Keratinocyte (primary cell): ENCODE measurements around the gene LPAR5. TPM values are rescaled to one million over a fixed set of nuclear protein-coding genes. Genes with fewer than 3 reads are reported as not detected.

Experiments used
- DNase-seq: peaks from one replicate; pipeline ENCODE4 v3.0.0-alpha.2; 2011; ENCODE audit warnings: low read depth, missing footprints, low spot score
- FAIRE-seq: peaks from 2 replicates; lab custom pipeline; 2011; peaks lifted over from hg19 to GRCh38; lab: Jason Lieb, UNC
- H2AFZ ChIP-seq: 2 replicates; pipeline ENCODE4 v1.6.0; 2012; ENCODE audit warnings: low read length, control low read depth, inconsistent platforms; ENCODE audit not compliant: control insufficient read depth
- H3K27ac ChIP-seq: 2 replicates; pipeline ENCODE4 v1.5.1; 2011; ENCODE audit warnings: low read length; ENCODE audit not compliant: control insufficient read depth, insufficient read depth
- H3K27me3 ChIP-seq: 3 replicates; pipeline ENCODE4 v1.6.0; 2011; ENCODE audit warnings: low read length; ENCODE audit not compliant: control insufficient read depth, insufficient read depth; ENCODE audit errors: extremely low read depth
- H3K36me3 ChIP-seq, 2 experiments: 2 replicates in 1 of 2; 3 replicates in 1 of 2; pipeline ENCODE4 v1.5.1; 2011; ENCODE audit warnings: low read length in 2 of 2, mild to moderate bottlenecking in 1 of 2; ENCODE audit not compliant: control insufficient read depth in 2 of 2, insufficient read depth in 2 of 2; ENCODE audit errors: extremely low read depth in 1 of 2
- H3K4me1 ChIP-seq: 3 replicates; pipeline ENCODE4 v1.5.1; 2011; ENCODE audit warnings: low read length; ENCODE audit not compliant: control insufficient read depth, insufficient read depth; ENCODE audit errors: extremely low read depth
- H3K4me2 ChIP-seq: 3 replicates; pipeline ENCODE4 v1.6.0; 2011; ENCODE audit warnings: low read depth, low read length; ENCODE audit not compliant: control insufficient read depth, insufficient read depth; ENCODE audit errors: extremely low read depth
- H3K4me3 ChIP-seq, 3 experiments: fragments of 200-600 bp in 1 of 3; sonication (generic) in 1 of 3; 2 replicates in 2 of 3; 3 replicates in 1 of 3; pipeline ENCODE4 v1.5.1; 2011 to 2016; ENCODE audit warnings: low read length in 3 of 3, mild to moderate bottlenecking in 3 of 3, control low read depth in 2 of 3, inconsistent platforms in 1 of 3, low read depth in 1 of 3, mixed read lengths in 1 of 3, mixed run types in 1 of 3, moderate library complexity in 1 of 3; ENCODE audit not compliant: control insufficient read depth in 2 of 3, insufficient read depth in 2 of 3; ENCODE audit errors: extremely low read depth in 1 of 3
- H3K79me2 ChIP-seq: 2 replicates; pipeline ENCODE4 v1.6.0; 2012; ENCODE audit warnings: low read length; ENCODE audit not compliant: control insufficient read depth, insufficient read depth
- H3K9ac ChIP-seq: 3 replicates; pipeline ENCODE4 v1.6.0; 2011; ENCODE audit warnings: low read length; ENCODE audit not compliant: control insufficient read depth, insufficient read depth; ENCODE audit errors: extremely low read depth
- H3K9me1 ChIP-seq: 3 replicates; pipeline ENCODE4 v1.6.0; 2011; ENCODE audit warnings: low read length; ENCODE audit not compliant: control insufficient read depth, insufficient read depth; ENCODE audit errors: extremely low read depth
- H3K9me3 ChIP-seq: 2 replicates; pipeline ENCODE4 v1.5.1; 2012; ENCODE audit warnings: low read depth, low read length; ENCODE audit not compliant: control insufficient read depth
- H4K20me1 ChIP-seq: 3 replicates; pipeline ENCODE4 v1.6.0; 2011; ENCODE audit warnings: low read length; ENCODE audit not compliant: control insufficient read depth, insufficient read depth; ENCODE audit errors: extremely low read depth
- CTCF ChIP-seq, 3 experiments: IDR thresholded peaks in 1 of 3; conservative IDR thresholded peaks in 1 of 3; optimal IDR thresholded peaks in 1 of 3; 2 replicates in 2 of 3; 3 replicates in 1 of 3; pipeline versions ENCODE3 to v1.5.1; 2011; ENCODE audit warnings: low read length in 3 of 3, mild to moderate bottlenecking in 3 of 3, moderate library complexity in 2 of 3, control low read depth in 1 of 3, inconsistent platforms in 1 of 3; ENCODE audit not compliant: insufficient read depth in 2 of 3; ENCODE audit errors: extremely low read depth in 1 of 3
- EZH2 ChIP-seq: IDR thresholded peaks from one replicate; pipeline ENCODE4 v1.6.1; 2012; ENCODE audit warnings: inconsistent platforms, mild to moderate bottlenecking, low read length, moderate library complexity
- dilution Hi-C: fragments of 300-500 bp; cut with MboI; formaldehyde crosslinking; loops from one replicate; pipeline ENCODE4 v1.7.0; 2020; ENCODE audit warnings: low sequenced_read_pairs; ENCODE audit not compliant: extremely low pct_ligation_motif_present
- polyA plus RNA-seq, 5 experiments: library from polyadenylated mRNA; depleted of rRNA in 3 of 5; stranded (reverse) in 3 of 5; stranded (forward) in 1 of 5; unstranded in 1 of 5; fragments of >200 nt; gene quantifications; 1 replicate in 1 of 5; 2 replicates in 3 of 5; 3 replicates in 1 of 5; pipeline versions ENCODE4 v1.2.1 to v1.2.3, GENCODE V29; 2011 to 2012; ENCODE audit warnings: missing spikeins in 2 of 5, low read depth in 1 of 5, low replicate concordance in 1 of 5
- small RNA-seq, 3 experiments: library from RNA; depleted of rRNA; stranded (forward); fragments of <200 nt; gene quantifications; one replicate each; pipeline ENCODE3, GENCODE V24; 2012; ENCODE audit warnings: low read depth in 3 of 3, low replicate concordance in 1 of 3; ENCODE audit not compliant: insufficient read length in 3 of 3

LPAR5 gene
- polyA plus RNA-seq, 1 donor (not counting 4 experiments of a cell fraction or from before 2014, with no cell fraction given), result 8.3 TPM

- Histone ChIP-seq H3K4me3 (no peak overlapping the region), H3K4me2 (no peak overlapping the region), H4K20me1 (no peaks in the 10 kb centered on the region), H3K36me3 (peaks cover 30 to 35% of the 10 kb centered on the region in 2 experiments), H3K27me3 (no peaks in the 10 kb centered on the region), H3K79me2 (peaks cover 26% of the 10 kb centered on the region), H3K27ac (no peak overlapping the region), H3K4me1 (peaks cover 7% of the 10 kb centered on the region), H3K9me3 (no peaks in the 10 kb centered on the region), H3K9ac (no peak overlapping the region), H2AFZ (no peak overlapping the region), H3K9me1 (no peaks in the 10 kb centered on the region)
- dilution Hi-C loops, result no loop called here
- FAIRE-seq (no peak), DNase-seq (no peak)
- TF ChIP-seq EZH2 (no peak), CTCF (optimal IDR thresholded peaks at IDR 0.05 in 1 of 3, IDR thresholded peaks at IDR 0.05 in 1 of 3, conservative IDR thresholded peaks at IDR 0.05 in 1 of 3; ENCODE audit: extremely low read depth in 1 of 3, insufficient read depth in 2 of 3, low read length in 3 of 3) (no peak)
Measured at GRCh38 chr12:6569312-6569711, 66.4 kb downstream of the LPAR5 start.

Small RNA genes within 50 kb of the gene (small RNA-seq; reads per million reads assigned to genes)
- 5.0 to 7.0 (median 5.0) reads per million in 3 experiments for gene SCARNA11

Other genes starting within 250 kb of the LPAR5 start
- not detected in 3 replicates for gene CD27, start 191.0 kb downstream of the LPAR5 start, polyA plus RNA-seq
- 4.2 to 6.0 TPM (median 4.8 TPM) in 3 replicates for gene TAPBPL, start 183.9 kb downstream of the LPAR5 start, polyA plus RNA-seq
- gene VAMP1, start 165.3 kb downstream of the LPAR5 start, polyA plus RNA-seq, result 5.3 to 7.8 TPM (median 6.7 TPM) in 3 replicates
- gene MRPL51, start 142.7 kb downstream of the LPAR5 start, polyA plus RNA-seq, result 76.5 to 184 TPM (median 130 TPM) in 3 replicates
- 12.3 to 34.6 TPM (median 33.7 TPM) in 3 replicates for gene NCAPD2, start 141.9 kb downstream of the LPAR5 start, polyA plus RNA-seq
- gene GAPDH, start 101.4 kb downstream of the LPAR5 start, polyA plus RNA-seq, result 8,390 to 11,361 TPM (median 8,495 TPM) in 3 replicates
- 0.67 to 1.0 TPM (median 0.75 TPM) in 3 replicates for gene IFFO1, start 79.9 kb downstream of the LPAR5 start, polyA plus RNA-seq
- gene NOP2, start 67.7 kb downstream of the LPAR5 start, polyA plus RNA-seq, result 85.9 to 108 TPM (median 94.4 TPM) in 3 replicates
- 79.7 to 93.1 TPM (median 81.2 TPM) in 3 replicates for gene CHD4, start 28.6 kb downstream of the LPAR5 start, polyA plus RNA-seq
- 0.07 to 0.21 TPM (median 0.09 TPM) in 3 replicates for gene ACRBP, start 11.5 kb upstream of the LPAR5 start, polyA plus RNA-seq
- gene ING4, start 27.2 kb upstream of the LPAR5 start, polyA plus RNA-seq, result 25.5 to 31.6 TPM (median 30.4 TPM) in 3 replicates
- 29.0 to 44.0 TPM (median 29.8 TPM) in 3 replicates for gene ZNF384, start 53.4 kb upstream of the LPAR5 start, polyA plus RNA-seq
- not detected in 3 replicates for gene PIANP, start 64.9 kb upstream of the LPAR5 start, polyA plus RNA-seq
- gene COPS7A, start 88.1 kb upstream of the LPAR5 start, polyA plus RNA-seq, result 85.4 to 116 TPM (median 85.5 TPM) in 3 replicates
- gene MLF2, start 117.2 kb upstream of the LPAR5 start, polyA plus RNA-seq, result 317 to 364 TPM (median 335 TPM) in 3 replicates
- gene PTMS, start 130.4 kb upstream of the LPAR5 start, polyA plus RNA-seq, result 80.6 to 140 TPM (median 119 TPM) in 3 replicates
- gene LAG3, start 136.6 kb upstream of the LPAR5 start, polyA plus RNA-seq, result 0.09 to 0.14 TPM (median 0.09 TPM) in 3 replicates
- gene CD4, start 153.6 kb upstream of the LPAR5 start, polyA plus RNA-seq, result 0.01 to 0.05 TPM in 2 of 3 replicates, not detected in the other
- gene GPR162, start 185.9 kb upstream of the LPAR5 start, polyA plus RNA-seq, result 0.05 to 0.10 TPM (median 0.09 TPM) in 3 replicates
- 3.9 to 5.7 TPM (median 4.2 TPM) in 3 replicates for gene P3H3, start 192.4 kb upstream of the LPAR5 start, polyA plus RNA-seq
- gene GNB3, start 205.0 kb upstream of the LPAR5 start, polyA plus RNA-seq, result 0.41 to 0.94 TPM (median 0.80 TPM) in 3 replicates
- gene CDCA3, start 215.3 kb upstream of the LPAR5 start, polyA plus RNA-seq, result 2.1 to 16.9 TPM (median 15.0 TPM) in 3 replicates
- 58.3 to 84.1 TPM (median 67.2 TPM) in 3 replicates for gene USP5, start 216.2 kb upstream of the LPAR5 start, polyA plus RNA-seq
- gene TPI1, start 231.6 kb upstream of the LPAR5 start, polyA plus RNA-seq, result 1,218 to 2,229 TPM (median 1,551 TPM) in 3 replicates
- 4.9 to 8.7 TPM (median 5.1 TPM) in 3 replicates for gene SPSB2, start 237.3 kb upstream of the LPAR5 start, polyA plus RNA-seq